HFFc6 (cell line): ENCODE data around the gene PIWIL1. TPM values are rescaled to one million over a fixed set of nuclear protein-coding genes. Genes with fewer than 3 reads are reported as not detected.

ENCODE experiments used
- DNase-seq: peaks from one replicate; pipeline ENCODE4 v3.0.0-alpha.2; 2018
- H3K27ac Mint-ChIP-seq: 2 replicates; pipeline ENCODE4 v1.8.0; 2020; ENCODE audit warnings: mild to moderate bottlenecking, mixed read lengths
- H3K27me3 Mint-ChIP-seq: 2 replicates; pipeline ENCODE4 v1.8.0; 2021; ENCODE audit warnings: mild to moderate bottlenecking, moderate library complexity, mixed read lengths; ENCODE audit not compliant: insufficient read depth
- H3K36me3 Mint-ChIP-seq: 2 replicates; pipeline ENCODE4 v1.8.0; 2021; ENCODE audit warnings: low read depth, mixed read lengths
- H3K4me1 Mint-ChIP-seq: 2 replicates; pipeline ENCODE4 v1.8.0; 2020; ENCODE audit warnings: low read depth, mixed read lengths
- H3K4me3 Mint-ChIP-seq: 2 replicates; pipeline ENCODE4 v1.8.0; 2020; ENCODE audit warnings: mild to moderate bottlenecking, moderate library complexity, mixed read lengths
- H3K9me3 Mint-ChIP-seq: 2 replicates; pipeline ENCODE4 v1.8.0; 2020; ENCODE audit warnings: mild to moderate bottlenecking, mixed read lengths
- total RNA-seq, 6 experiments: library from RNA; stranded (reverse); fragmentation: NEBNext Ultra II Directional; extraction: Animal tissue kit (Norgen Biotek cat#: 25700); gene quantifications; 2 replicates in 1 of 6; 3 replicates in 5 of 6; pipeline ENCODE4 v1.2.3, GENCODE V29; 2021
- TF ChIP-seq, protein P1 (sequence below): fragments of 200-600 bp; sonication (generic); IDR thresholded peaks from 2 replicates; pipeline ENCODE4 v1.5.0; 2021; ENCODE audit warnings: antibody characterized with exemption, mild to moderate bottlenecking

The PIWIL1 gene
- total RNA-seq, 6 experiments from 2014 or later: not detected

GRCh38 chr12:130344529-130344928 lies 6.8 kb downstream of the PIWIL1 start:
- no peaks in the 10 kb centered on the region for H3K4me1 Mint-ChIP-seq
- peaks cover 61% of the 10 kb centered on the region for H3K9me3 Mint-ChIP-seq
- no peak overlapping the region for H3K4me3 Mint-ChIP-seq
- DNase-seq: no peak
- H3K27ac Mint-ChIP-seq: no peak overlapping the region
- no peaks in the 10 kb centered on the region for H3K36me3 Mint-ChIP-seq
- H3K27me3 Mint-ChIP-seq: peaks cover 2% of the 10 kb centered on the region; the same call in 1 of the 2 replicates
- TF ChIP-seq, protein P1, sequence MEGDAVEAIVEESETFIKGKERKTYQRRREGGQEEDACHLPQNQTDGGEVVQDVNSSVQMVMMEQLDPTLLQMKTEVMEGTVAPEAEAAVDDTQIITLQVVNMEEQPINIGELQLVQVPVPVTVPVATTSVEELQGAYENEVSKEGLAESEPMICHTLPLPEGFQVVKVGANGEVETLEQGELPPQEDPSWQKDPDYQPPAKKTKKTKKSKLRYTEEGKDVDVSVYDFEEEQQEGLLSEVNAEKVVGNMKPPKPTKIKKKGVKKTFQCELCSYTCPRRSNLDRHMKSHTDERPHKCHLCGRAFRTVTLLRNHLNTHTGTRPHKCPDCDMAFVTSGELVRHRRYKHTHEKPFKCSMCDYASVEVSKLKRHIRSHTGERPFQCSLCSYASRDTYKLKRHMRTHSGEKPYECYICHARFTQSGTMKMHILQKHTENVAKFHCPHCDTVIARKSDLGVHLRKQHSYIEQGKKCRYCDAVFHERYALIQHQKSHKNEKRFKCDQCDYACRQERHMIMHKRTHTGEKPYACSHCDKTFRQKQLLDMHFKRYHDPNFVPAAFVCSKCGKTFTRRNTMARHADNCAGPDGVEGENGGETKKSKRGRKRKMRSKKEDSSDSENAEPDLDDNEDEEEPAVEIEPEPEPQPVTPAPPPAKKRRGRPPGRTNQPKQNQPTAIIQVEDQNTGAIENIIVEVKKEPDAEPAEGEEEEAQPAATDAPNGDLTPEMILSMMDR: no peak

GRCh38 chr12:130345292-130345691 lies 7.6 kb downstream of the PIWIL1 start:
- no peaks in the 10 kb centered on the region for H3K4me1 Mint-ChIP-seq
- H3K27me3 Mint-ChIP-seq: peaks cover 2% of the 10 kb centered on the region; the same call in 1 of the 2 replicates
- no peak overlapping the region for H3K4me3 Mint-ChIP-seq
- TF ChIP-seq, protein P1: no peak
- H3K36me3 Mint-ChIP-seq: no peaks in the 10 kb centered on the region
- DNase-seq: no peak
- H3K27ac Mint-ChIP-seq: no peak overlapping the region
- peaks cover 54% of the 10 kb centered on the region for H3K9me3 Mint-ChIP-seq

DNA sequence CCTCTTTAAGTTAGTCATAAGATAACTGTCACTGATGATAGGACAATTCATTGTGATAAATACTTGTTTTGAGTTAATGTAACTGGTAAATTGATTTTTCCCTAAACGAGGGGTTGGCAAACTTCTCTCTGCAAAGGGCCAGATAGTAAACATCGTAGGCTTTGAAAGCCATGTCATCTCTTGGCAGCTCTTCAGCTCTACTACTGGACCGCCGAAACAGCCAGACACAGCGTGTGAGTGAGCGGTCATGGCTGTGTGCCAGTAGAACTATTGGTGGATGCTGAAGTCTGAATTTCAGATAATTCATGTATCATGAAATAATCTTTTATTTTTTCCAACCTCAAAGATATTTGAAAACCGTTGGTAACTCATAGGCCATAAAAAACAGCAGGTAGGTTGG lies 9.9 kb downstream of the PIWIL1 start:
- TF ChIP-seq, protein P1: no peak
- no peaks in the 10 kb centered on the region for H3K4me1 Mint-ChIP-seq
- H3K27me3 Mint-ChIP-seq: no peaks in the 10 kb centered on the region
- no peak for DNase-seq
- peaks cover 42% of the 10 kb centered on the region for H3K9me3 Mint-ChIP-seq
- no peak overlapping the region for H3K4me3 Mint-ChIP-seq
- peaks cover 4% of the 10 kb centered on the region; the same call in 1 of the 2 replicates for H3K36me3 Mint-ChIP-seq
- H3K27ac Mint-ChIP-seq: no peak overlapping the region

DNA sequence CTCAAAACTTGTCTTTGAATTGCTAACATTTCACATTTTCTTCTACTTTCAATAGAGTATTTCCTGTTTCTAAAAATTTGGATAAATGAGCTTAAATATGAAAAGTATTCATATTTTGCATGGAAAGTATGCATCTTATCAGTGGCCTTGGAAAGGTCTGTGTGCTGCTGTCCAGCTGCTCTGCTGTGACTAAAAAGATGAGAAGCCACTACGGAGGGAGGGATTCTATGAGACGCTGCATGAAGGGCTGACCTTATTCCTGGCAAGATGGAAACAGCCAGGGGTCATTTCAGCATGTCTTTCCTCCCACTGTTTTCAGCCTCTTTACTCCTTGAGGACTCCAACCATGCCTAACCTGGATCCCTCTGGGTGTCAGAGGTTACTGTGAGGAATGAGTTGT lies 13.0 kb downstream of the PIWIL1 start:
- no peaks in the 10 kb centered on the region for H3K4me1 Mint-ChIP-seq
- H3K27me3 Mint-ChIP-seq: no peaks in the 10 kb centered on the region
- TF ChIP-seq, protein P1: no peak
- H3K27ac Mint-ChIP-seq: no peak overlapping the region
- DNase-seq: no peak
- peaks cover 46% of the 10 kb centered on the region for H3K9me3 Mint-ChIP-seq
- peaks cover 11% of the 10 kb centered on the region; the same call in 1 of the 2 replicates for H3K36me3 Mint-ChIP-seq
- no peak overlapping the region for H3K4me3 Mint-ChIP-seq

DNA sequence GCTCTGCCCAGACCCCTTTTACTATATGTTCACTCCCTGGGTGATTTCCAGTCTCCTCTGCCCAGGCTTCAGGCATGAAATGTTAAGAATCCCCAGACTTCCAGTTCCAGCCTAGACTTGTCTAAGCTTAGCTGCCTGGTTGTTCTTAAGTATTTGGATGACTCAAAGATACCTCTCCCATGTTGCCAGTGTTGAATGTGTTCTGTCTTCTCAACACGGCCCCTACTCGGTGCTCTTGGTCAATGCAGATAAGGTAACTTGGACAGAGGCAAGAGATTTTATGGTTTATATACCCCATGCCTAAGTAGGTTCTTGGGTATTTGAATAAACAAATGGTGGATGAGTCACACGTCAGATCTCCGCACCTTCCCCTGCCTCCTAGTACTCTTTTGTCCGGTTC lies 13.6 kb downstream of the PIWIL1 start:
- peaks cover 11% of the 10 kb centered on the region; the same call in 1 of the 2 replicates for H3K36me3 Mint-ChIP-seq
- no peaks in the 10 kb centered on the region for H3K4me1 Mint-ChIP-seq
- TF ChIP-seq, protein P1: no peak
- DNase-seq: no peak
- no peak overlapping the region for H3K4me3 Mint-ChIP-seq
- H3K27ac Mint-ChIP-seq: no peak overlapping the region
- no peaks in the 10 kb centered on the region for H3K27me3 Mint-ChIP-seq
- H3K9me3 Mint-ChIP-seq: peaks cover 46% of the 10 kb centered on the region

DNA sequence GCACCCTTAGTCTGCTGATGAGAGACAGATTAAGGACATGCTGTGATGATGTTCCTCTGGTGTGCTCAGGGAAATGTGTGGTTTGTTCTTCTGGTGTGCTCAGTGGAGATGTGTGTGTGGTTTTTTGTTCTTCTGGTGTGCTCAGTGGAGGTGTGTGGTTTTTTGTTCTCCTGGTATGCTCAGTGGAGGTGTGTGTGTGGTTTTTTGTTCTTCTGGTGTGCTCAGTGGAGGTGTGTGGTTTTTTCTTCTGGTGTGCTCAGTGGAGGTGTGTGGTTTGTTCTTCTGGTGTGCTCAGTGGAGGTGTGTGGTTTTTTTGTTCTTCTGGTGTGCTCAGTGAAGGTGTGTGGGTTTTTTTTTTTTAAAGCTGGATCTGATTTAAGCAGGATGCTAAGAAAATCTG lies 15.4 kb downstream of the PIWIL1 start:
- peaks cover 43% of the 10 kb centered on the region for H3K9me3 Mint-ChIP-seq
- DNase-seq: no peak
- TF ChIP-seq, protein P1: no peak
- no peak overlapping the region for H3K27ac Mint-ChIP-seq
- no peaks in the 10 kb centered on the region for H3K4me1 Mint-ChIP-seq
- H3K27me3 Mint-ChIP-seq: no peaks in the 10 kb centered on the region
- peaks cover 11% of the 10 kb centered on the region; the same call in 1 of the 2 replicates for H3K36me3 Mint-ChIP-seq
- no peak overlapping the region for H3K4me3 Mint-ChIP-seq
